ENCODE results near the gene RAB34. TPM values are rescaled to one million over a fixed set of nuclear protein-coding genes. Genes with fewer than 3 reads are reported as not detected.

RAB34 gene
- total and polyA plus RNA-seq, 9 of the 15 experiments (the other 6 are each of a cell fraction or from before 2014, with no cell fraction given), result 0.07 to 3.8 (median 0.46) TPM; not detected in 1

- TF ChIP-seq CREB5 (CRISPR knock-in tag; IDR thresholded peaks at IDR 0.05) (no peak), NKRF (IDR thresholded peaks at IDR 0.05; ENCODE audit: borderline replicate concordance) (no peak), PHTF2 (CRISPR knock-in tag; IDR thresholded peaks at IDR 0.05) (no peak), SOX6 (IDR thresholded peaks at IDR 0.05) (peak; percentile 58), MYBL2 (IDR thresholded peaks at IDR 0.05; ENCODE audit: low read depth) (no peak), MYBL2 (CRISPR knock-in tag; IDR thresholded peaks at IDR 0.05; ENCODE audit: borderline replicate concordance) (no peak), ZNF121 (CRISPR knock-in tag; conservative IDR thresholded peaks at IDR 0.05) (no peak), KAT7 (CRISPR knock-in tag; IDR thresholded peaks at IDR 0.05; ENCODE audit: borderline replicate concordance) (no peak), MYC (IDR thresholded peaks at IDR 0.05; ENCODE audit: low read depth, low read length) (0 out of 2 replicates have a peak, but pooled peaks have one; percentile 23), MYC (CRISPR knock-in tag; IDR thresholded peaks at IDR 0.05; ENCODE audit: borderline replicate concordance, low read depth) (no peak), NCOA1 (IDR thresholded peaks at IDR 0.05; ENCODE audit: low read depth) (0 out of 2 replicates have a peak, but pooled peaks have one; percentile 47), TFAP4 (CRISPR knock-in tag; IDR thresholded peaks at IDR 0.05; ENCODE audit: borderline replicate concordance) (peak; percentile 58; the same call in 1 of the 2 replicates), ZNF184 (CRISPR knock-in tag; IDR thresholded peaks at IDR 0.05) (no peak), GTF2B (IDR thresholded peaks at IDR 0.05; ENCODE audit: extremely low read depth, insufficient read length) (no peak), CEBPZ (IDR thresholded peaks at IDR 0.05; ENCODE audit: borderline replicate concordance, low read depth, low read length) (no peak), ARID1B (IDR thresholded peaks at IDR 0.05) (peak; percentile 84), CTCF (IDR thresholded peaks at IDR 0.05 in 2 of 3, conservative IDR thresholded peaks at IDR 0.05 in 1 of 3; ENCODE audit: insufficient read depth in 2 of 3, low read depth in 1 of 3, low read length in 3 of 3) (peak; percentile 48 to 81 (median 54); a peak in 5 of 6 replicates), ZNF12 (CRISPR knock-in tag; IDR thresholded peaks at IDR 0.05) (no peak)
Measured at GRCh38 chr17:28735242-28735722, 17.6 kb upstream of the RAB34 start (continued).
